GM23338 (cell line): Measurements from ENCODE around the gene SCG2. TPM values are rescaled to one million over a fixed set of nuclear protein-coding genes. Genes with fewer than 3 reads are reported as not detected.

Experiments used
- polyA plus RNA-seq: library from polyadenylated mRNA; unstranded; fragments of >200 nt; fragmentation: Nextera tagmentation; extraction: Ambion mirVana; gene quantifications from 2 replicates; pipeline ENCODE4 v1.2.1, GENCODE V29; 2016
- total RNA-seq: library from RNA; depleted of rRNA; stranded (reverse); fragments of >200 nt; shearing (Covaris generic); gene quantifications from 2 replicates; pipeline ENCODE4 v1.2.3, GENCODE V29; 2014; rRNA removed

Gene SCG2
- total and polyA plus RNA-seq, 2 experiments from 2014 or later, result 0.18 to 0.31 TPM

Other genes with a start within 250 kb of the SCG2 start
- gene AP1S3, start 235.2 kb upstream of the SCG2 start, total RNA-seq, result 25.5 and 26.2 TPM in 2 replicates
- 7.3 and 8.8 TPM in 2 replicates for gene AP1S3, start 235.2 kb upstream of the SCG2 start, polyA plus RNA-seq